Activated naive CD4-positive, alpha-beta T cell treated with Interleukin-2 at 50 U/mL for 16 hours (primary cell): ENCODE results near the gene CNNM4.
A peak's percentile ranks its signal among the peaks of the same experiment; 100 is the strongest.

Experiments
- DNase-seq: peaks from one replicate; pipeline ENCODE4 v3.0.0-alpha.2; 2020

Gene CNNM4

GRCh38 chr2:96759548-96759947 lies 1.2 kb upstream of the CNNM4 start:
- no peak for DNase-seq

- DNase-seq = no peak
These were observed 507 bp downstream of the CNNM4 start for GRCh38 chr2:96760986-96761832.

GRCh38 chr2:96762529-96763311 lies 2.0 kb downstream of the CNNM4 start:
- DNase-seq = no peak

GRCh38 chr2:96763511-96764252 lies 3.0 kb downstream of the CNNM4 start:
- peak; percentile 7 for DNase-seq

- no peak for DNase-seq
These were observed 3.5 kb downstream of the CNNM4 start for GRCh38 chr2:96764253-96764637.

- DNase-seq = no peak
These were observed 6.6 kb downstream of the CNNM4 start for GRCh38 chr2:96767135-96767871.

- no peak for DNase-seq
These were observed 7.4 kb downstream of the CNNM4 start for GRCh38 chr2:96768083-96768561.

GRCh38 chr2:96769814-96770213 lies 9.1 kb downstream of the CNNM4 start:
- DNase-seq = no peak

- DNase-seq = no peak
These were observed 9.9 kb downstream of the CNNM4 start for GRCh38 chr2:96770442-96771202.

- DNase-seq = no peak
These were observed 11.3 kb downstream of the CNNM4 start for GRCh38 chr2:96771796-96772618.

- peak; percentile 57 for DNase-seq
These were observed 12.4 kb downstream of the CNNM4 start for GRCh38 chr2:96772903-96773671.

GRCh38 chr2:96773922-96774321 lies 13.2 kb downstream of the CNNM4 start:
- DNase-seq = peak; percentile 44

- no peak for DNase-seq
These were observed 14.5 kb downstream of the CNNM4 start for GRCh38 chr2:96775160-96775559.

GRCh38 chr2:96783388-96783787 lies 22.7 kb downstream of the CNNM4 start:
- no peak for DNase-seq

GRCh38 chr2:96787411-96787810 lies 26.7 kb downstream of the CNNM4 start:
- no peak for DNase-seq

- DNase-seq = no peak
These were observed 27.9 kb downstream of the CNNM4 start for GRCh38 chr2:96788442-96789244.

- DNase-seq = no peak
These were observed 28.5 kb downstream of the CNNM4 start for GRCh38 chr2:96789245-96789617.

GRCh38 chr2:96792772-96793749 lies 32.4 kb downstream of the CNNM4 start:
- no peak for DNase-seq
